Breast epithelium (tissue), 4 donors: ENCODE results near the gene COL25A1. TPM values are rescaled to one million over a fixed set of nuclear protein-coding genes. Genes with fewer than 3 reads are reported as not detected.

Source experiments
- DNase-seq, 2 donors: peaks; one replicate each; pipeline ENCODE4 v3.0.0-alpha.2; 2019; ENCODE audit warnings: low spot score in 2 of 2
- H3K27ac ChIP-seq, 2 donors: fragments of 200-600 bp; sonication (generic) in 1 of 2; one replicate each; pipeline ENCODE4 v1.5.1; 2016 to 2019; ENCODE audit warnings: mild to moderate bottlenecking in 1 of 2
- H3K27me3 ChIP-seq, 2 donors: fragments of 200-600 bp; sonication (generic) in 1 of 2; one replicate each; pipeline versions ENCODE4 v1.5.1 to v1.6.0; 2017 to 2019; ENCODE audit warnings: control low read depth in 1 of 2, mild to moderate bottlenecking in 1 of 2
- H3K36me3 ChIP-seq: fragments of 200-600 bp; one replicate; pipeline ENCODE4 v1.5.1; 2019
- H3K4me1 ChIP-seq, 2 donors: fragments of 200-600 bp; sonication (generic); one replicate each; pipeline ENCODE4 v1.5.1; 2016 to 2019; ENCODE audit warnings: control low read depth in 1 of 2
- H3K4me3 ChIP-seq, 3 donors: fragments of 200-600 bp; sonication (generic); 1 replicate in 2 of 3; 2 replicates in 1 of 3; pipeline ENCODE4 v1.5.1; 2016 to 2019; ENCODE audit warnings: mild to moderate bottlenecking in 3 of 3, moderate library complexity in 2 of 3
- H3K9me3 ChIP-seq, 2 donors: fragments of 200-600 bp; sonication (generic) in 1 of 2; one replicate each; pipeline ENCODE4 v1.5.1; 2016 to 2019; ENCODE audit warnings: control low read depth in 1 of 2
- CTCF ChIP-seq, 3 donors: fragments of 450-650 bp; IDR thresholded peaks; one replicate each; pipeline ENCODE4 v1.5.1; 2016 to 2017; ENCODE audit warnings: antibody characterized with exemption in 3 of 3, mild to moderate bottlenecking in 3 of 3, moderate library complexity in 3 of 3
- POLR2A ChIP-seq: fragments of 450-650 bp; IDR thresholded peaks from one replicate; pipeline ENCODE4 v1.6.1; 2016; ENCODE audit warnings: antibody characterized with exemption, mild to moderate bottlenecking, moderate library complexity
- POLR2AphosphoS5 ChIP-seq, 3 donors: sonication (generic); formaldehyde crosslinking; IDR thresholded peaks; one replicate each; pipeline ENCODE4 v1.6.1; 2017; ENCODE audit warnings: antibody characterized with exemption in 3 of 3
- intact Hi-C: fragments of 100-400 bp; cut with DNase I; formaldehyde crosslinking; loops from one replicate; pipeline ENCODE4 v1.15.1; 2023; ENCODE audit warnings: low total_unique reads
- total RNA-seq, 3 donors: library from RNA; depleted of rRNA; stranded (reverse); fragments of >200 nt; gene quantifications; one replicate each; pipeline ENCODE4 v1.1.0, GENCODE V29; 2016

Gene COL25A1
- total RNA-seq, 3 donors from 2014 or later: 2.6 to 11.0 (median 2.8) TPM

- H3K4me3 ChIP-seq: no peak overlapping the region
- no peaks in the 10 kb centered on the region for H3K9me3 ChIP-seq
- H3K27me3 ChIP-seq: no peaks in the 10 kb centered on the region
- no peaks in the 10 kb centered on the region for H3K36me3 ChIP-seq
- no peak for TF ChIP-seq POLR2AphosphoS5 (IDR thresholded peaks at IDR 0.05)
- TF ChIP-seq CTCF (IDR thresholded peaks at IDR 0.05): no peak
- TF ChIP-seq POLR2A: no peak
- H3K27ac ChIP-seq: no peak overlapping the region
- intact Hi-C loops: no loop called here
- no peaks in the 10 kb centered on the region for H3K4me1 ChIP-seq
- no peak for DNase-seq
These were observed 174.6 kb downstream of the COL25A1 start for GRCh38 chr4:109127866-109128265.

GRCh38 chr4:109126856-109127255 lies 175.6 kb downstream of the COL25A1 start:
- intact Hi-C loops: no loop called here
- no peak overlapping the region for H3K4me3 ChIP-seq
- H3K27me3 ChIP-seq: no peaks in the 10 kb centered on the region
- TF ChIP-seq POLR2AphosphoS5 (IDR thresholded peaks at IDR 0.05) (no peak), POLR2A (no peak), CTCF (IDR thresholded peaks at IDR 0.05) (no peak)
- no peak for DNase-seq
- H3K36me3 ChIP-seq: no peaks in the 10 kb centered on the region
- no peaks in the 10 kb centered on the region for H3K9me3 ChIP-seq
- H3K4me1 ChIP-seq: no peaks in the 10 kb centered on the region
- H3K27ac ChIP-seq: no peak overlapping the region

DNA sequence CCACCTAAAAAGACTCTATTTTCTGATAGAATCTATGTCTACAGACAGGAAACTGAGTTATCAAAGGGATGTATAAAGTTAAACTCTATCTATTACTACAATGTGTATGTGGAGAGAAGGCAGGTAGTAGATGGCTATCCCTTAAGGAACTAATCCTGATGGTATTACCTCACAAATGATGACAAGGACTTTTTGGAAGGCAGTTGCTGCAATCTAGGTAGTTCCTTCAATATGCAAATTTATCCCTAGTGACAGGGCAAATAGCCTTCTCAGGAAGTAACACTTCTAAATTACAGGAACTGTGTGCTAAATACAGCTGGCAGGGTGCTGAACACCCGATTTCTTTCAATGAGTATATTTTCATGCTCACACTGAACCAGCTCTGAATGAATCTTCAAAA lies 177.4 kb downstream of the COL25A1 start:
- Histone ChIP-seq H3K9me3 (peaks cover 0 to 4% of the 10 kb centered on the region in 2 donors), H3K4me1 (no peaks in the 10 kb centered on the region)
- TF ChIP-seq POLR2A (no peak), POLR2AphosphoS5 (IDR thresholded peaks at IDR 0.05) (no peak), CTCF (IDR thresholded peaks at IDR 0.05) (no peak)

GRCh38 chr4:109123951-109124350 lies 178.5 kb downstream of the COL25A1 start:
- intact Hi-C loops: no loop called here
- no peak overlapping the region for H3K27ac ChIP-seq
- TF ChIP-seq POLR2A (no peak), CTCF (IDR thresholded peaks at IDR 0.05) (no peak), POLR2AphosphoS5 (IDR thresholded peaks at IDR 0.05) (no peak)
- no peak for DNase-seq
- H3K4me3 ChIP-seq: no peak overlapping the region
- no peaks in the 10 kb centered on the region for H3K4me1 ChIP-seq
- no peaks in the 10 kb centered on the region for H3K27me3 ChIP-seq
- H3K36me3 ChIP-seq: no peaks in the 10 kb centered on the region
- peaks cover 0 to 8% of the 10 kb centered on the region in 2 donors for H3K9me3 ChIP-seq

More for the DNA sequence above, 177.4 kb downstream of the COL25A1 start:
- no peak overlapping the region for H3K4me3 ChIP-seq
- no peak overlapping the region for H3K27ac ChIP-seq
- intact Hi-C loops: no loop called here
- no peak for DNase-seq
- H3K27me3 ChIP-seq: no peaks in the 10 kb centered on the region
- no peaks in the 10 kb centered on the region for H3K36me3 ChIP-seq

DNA sequence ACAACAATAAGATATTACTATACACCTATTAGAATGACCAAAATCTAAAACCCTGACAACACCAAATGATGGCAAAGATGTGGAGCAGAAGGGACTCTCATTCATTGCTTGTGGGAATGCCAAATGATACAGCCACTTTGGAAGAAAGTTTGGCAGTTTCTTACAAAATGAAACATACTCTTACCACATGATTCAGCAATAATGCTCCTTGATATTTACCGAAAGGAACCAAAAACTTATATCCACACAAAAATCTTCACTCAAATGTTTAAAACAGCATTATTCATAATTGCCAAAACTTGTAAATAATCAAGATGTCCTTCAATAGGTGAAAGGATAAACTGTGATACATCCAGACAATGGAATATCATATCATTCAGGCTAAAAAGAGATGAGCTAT lies 180.9 kb downstream of the COL25A1 start:
- Histone ChIP-seq H3K4me1 (no peaks in the 10 kb centered on the region), H3K4me3 (no peak overlapping the region), H3K27me3 (no peaks in the 10 kb centered on the region), H3K36me3 (no peaks in the 10 kb centered on the region), H3K9me3 (peaks cover 0 to 8% of the 10 kb centered on the region in 2 donors), H3K27ac (no peak overlapping the region)
- intact Hi-C loops: no loop called here
- no peak for DNase-seq
- TF ChIP-seq POLR2AphosphoS5 (IDR thresholded peaks at IDR 0.05) (no peak), CTCF (IDR thresholded peaks at IDR 0.05) (no peak), POLR2A (no peak)
